Measurements from ENCODE around the gene RAP1GAP2. TPM values are rescaled to one million over a fixed set of nuclear protein-coding genes. Genes with fewer than 3 reads are reported as not detected.

Gene RAP1GAP2
- total and polyA plus RNA-seq, 5 donors = 29.7 to 62.1 (median 43.7) TPM

DNA sequence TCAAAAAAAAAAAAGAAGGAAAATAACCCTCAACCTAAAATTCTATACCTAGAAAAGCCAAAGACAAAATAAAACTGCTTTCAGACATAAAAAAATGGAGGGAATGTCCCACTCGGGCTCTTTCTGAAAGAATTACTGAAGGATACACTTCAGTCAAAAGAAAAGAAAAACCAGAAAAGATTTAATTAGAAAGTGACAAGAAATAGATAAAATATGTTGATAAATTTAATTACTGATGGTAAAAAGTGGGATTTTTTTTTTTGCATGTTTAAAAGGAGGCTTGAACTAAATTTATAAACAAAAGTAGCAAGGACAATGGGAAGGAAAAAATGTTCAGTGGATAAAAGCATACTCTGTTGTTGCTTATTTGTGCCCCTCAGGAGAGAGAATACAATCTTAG lies 178.1 kb downstream of the RAP1GAP2 start:
- intact Hi-C loops (cut with DNase I) = no loop called here
- Histone ChIP-seq H3K9me3 (ENCODE audit: control insufficient read depth, low read length) (no peaks in the 10 kb centered on the region), H3K27me3 (ENCODE audit: control insufficient read depth, insufficient read depth) (no peaks in the 10 kb centered on the region), H3K27ac (ENCODE audit: low read length) (no peak overlapping the region), H3K4me1 (ENCODE audit: control insufficient read depth, insufficient read depth, low read length) (no peaks in the 10 kb centered on the region), H3K4me3 (ENCODE audit: low read length) (no peak overlapping the region)
- DNase-seq (no peak), ATAC-seq (no peak)
- WGBS = 87% methylated on average over 1 of the region's 1 CpG

DNA sequence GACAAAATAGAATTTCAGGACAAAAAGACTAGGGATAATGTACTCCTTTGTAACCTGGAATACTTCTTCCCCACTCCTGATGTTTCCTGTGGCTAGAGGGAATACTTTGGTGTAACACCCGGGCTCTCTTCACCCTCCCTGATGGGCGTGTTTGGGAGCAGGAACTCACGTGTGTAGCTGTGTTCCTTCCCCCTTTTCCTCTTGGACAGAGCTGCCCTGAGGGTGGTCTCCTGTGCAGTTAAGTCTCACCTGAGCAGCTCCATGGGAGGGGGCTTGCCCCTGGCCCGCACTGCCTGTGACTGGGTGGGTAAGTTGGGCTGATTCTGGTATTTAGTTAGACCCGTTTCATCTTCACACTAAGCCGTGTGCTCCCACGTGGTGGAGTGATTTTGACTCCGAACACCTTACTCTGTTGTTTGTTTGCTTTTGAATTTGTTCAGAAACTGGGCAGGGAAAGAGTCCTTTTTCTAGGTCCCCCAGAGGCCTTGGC lies 179.3 kb downstream of the RAP1GAP2 start:
- Histone ChIP-seq H3K27ac (ENCODE audit: low read length) (no peak overlapping the region), H3K4me1 (ENCODE audit: control insufficient read depth, insufficient read depth, low read length) (no peaks in the 10 kb centered on the region), H3K9me3 (ENCODE audit: control insufficient read depth, low read length) (no peaks in the 10 kb centered on the region), H3K4me3 (ENCODE audit: low read length) (no peak overlapping the region), H3K27me3 (ENCODE audit: control insufficient read depth, insufficient read depth) (no peaks in the 10 kb centered on the region)
- intact Hi-C loops (cut with DNase I) = no loop called here
- DNase-seq (no peak), ATAC-seq (no peak)
- 80% methylated on average over 8 of the region's 8 CpGs for WGBS

DNA sequence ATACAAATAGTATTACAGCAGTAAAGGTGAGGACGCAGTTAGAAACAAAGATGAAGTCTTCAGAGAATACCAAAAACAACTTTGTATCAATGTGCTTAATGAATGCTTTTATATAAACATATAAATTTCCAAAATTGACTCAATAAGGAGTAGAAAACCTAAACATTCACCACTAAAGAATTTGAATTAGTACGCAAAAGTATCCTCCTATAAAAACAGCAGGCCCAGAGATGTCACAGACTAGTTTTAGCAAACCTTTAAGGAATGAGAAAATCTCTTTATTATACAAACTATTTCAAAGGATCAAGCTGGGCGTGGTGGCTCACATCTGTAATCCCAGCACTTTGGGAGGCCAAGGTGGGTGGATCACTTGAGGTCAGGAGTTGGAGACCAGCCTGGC lies 180.9 kb downstream of the RAP1GAP2 start:
- Histone ChIP-seq H3K27ac (ENCODE audit: low read length) (no peak overlapping the region), H3K27me3 (ENCODE audit: control insufficient read depth, insufficient read depth) (no peaks in the 10 kb centered on the region), H3K4me3 (ENCODE audit: low read length) (no peak overlapping the region), H3K9me3 (ENCODE audit: control insufficient read depth, low read length) (no peaks in the 10 kb centered on the region), H3K4me1 (ENCODE audit: control insufficient read depth, insufficient read depth, low read length) (peaks cover 4% of the 10 kb centered on the region)
- 96% methylated on average over 3 of the region's 3 CpGs for WGBS
- ATAC-seq (no peak), DNase-seq (no peak)
- intact Hi-C loops (cut with DNase I) = no loop called here

DNA sequence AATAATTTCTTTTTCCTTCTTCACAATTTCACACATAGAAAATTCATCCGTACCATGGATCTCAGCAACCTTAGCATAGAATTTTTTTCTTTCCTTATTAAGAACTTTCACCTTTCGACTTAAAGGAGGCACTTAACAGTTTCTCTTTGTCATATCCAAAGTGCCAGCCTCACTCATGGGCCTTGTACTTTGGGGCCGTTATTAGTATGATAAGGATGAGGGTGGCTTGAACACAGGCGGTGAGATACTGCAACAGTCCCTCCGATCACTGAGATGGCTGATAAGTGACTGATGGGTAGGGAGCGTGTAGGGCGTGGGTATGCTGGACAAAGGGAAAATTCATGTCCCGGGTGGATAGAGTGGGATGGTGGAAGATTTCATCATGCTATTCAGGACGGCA lies 181.9 kb downstream of the RAP1GAP2 start:
- Histone ChIP-seq H3K4me1 (ENCODE audit: control insufficient read depth, insufficient read depth, low read length) (peaks cover 4% of the 10 kb centered on the region), H3K27me3 (ENCODE audit: control insufficient read depth, insufficient read depth) (no peaks in the 10 kb centered on the region), H3K9me3 (ENCODE audit: control insufficient read depth, low read length) (no peaks in the 10 kb centered on the region), H3K27ac (ENCODE audit: low read length) (no peak overlapping the region), H3K4me3 (ENCODE audit: low read length) (no peak overlapping the region)
- intact Hi-C loops (cut with DNase I) = no loop called here
- DNase-seq (no peak), ATAC-seq (no peak)
- WGBS = 74% methylated on average over 9 of the region's 9 CpGs

DNA sequence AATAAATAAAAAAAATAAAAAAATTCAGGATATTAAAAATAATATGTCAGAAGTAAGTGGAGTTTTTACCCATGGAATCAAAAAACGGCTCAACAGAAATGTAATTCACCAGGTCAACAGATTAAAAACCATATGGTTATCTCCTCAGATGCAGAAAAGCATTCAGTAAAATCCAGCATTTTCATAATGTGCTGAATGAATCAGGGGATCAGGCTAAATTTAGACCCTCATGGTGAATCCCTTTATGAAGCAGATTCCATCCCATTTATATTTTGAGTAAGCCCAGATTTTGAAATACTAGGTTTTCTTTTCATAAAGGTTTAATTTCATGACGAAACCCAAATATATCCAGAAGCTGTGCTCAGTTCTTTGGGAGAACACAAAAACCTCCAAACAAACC lies 182.8 kb downstream of the RAP1GAP2 start:
- DNase-seq (no peak), ATAC-seq (no peak)
- Histone ChIP-seq H3K27me3 (ENCODE audit: control insufficient read depth, insufficient read depth) (no peaks in the 10 kb centered on the region), H3K4me1 (ENCODE audit: control insufficient read depth, insufficient read depth, low read length) (peaks cover 4% of the 10 kb centered on the region), H3K4me3 (ENCODE audit: low read length) (no peak overlapping the region), H3K27ac (ENCODE audit: low read length) (no peak overlapping the region), H3K9me3 (ENCODE audit: control insufficient read depth, low read length) (no peaks in the 10 kb centered on the region)
- intact Hi-C loops (cut with DNase I) = no loop called here
- WGBS = 93% methylated on average over 2 of the region's 2 CpGs

DNA sequence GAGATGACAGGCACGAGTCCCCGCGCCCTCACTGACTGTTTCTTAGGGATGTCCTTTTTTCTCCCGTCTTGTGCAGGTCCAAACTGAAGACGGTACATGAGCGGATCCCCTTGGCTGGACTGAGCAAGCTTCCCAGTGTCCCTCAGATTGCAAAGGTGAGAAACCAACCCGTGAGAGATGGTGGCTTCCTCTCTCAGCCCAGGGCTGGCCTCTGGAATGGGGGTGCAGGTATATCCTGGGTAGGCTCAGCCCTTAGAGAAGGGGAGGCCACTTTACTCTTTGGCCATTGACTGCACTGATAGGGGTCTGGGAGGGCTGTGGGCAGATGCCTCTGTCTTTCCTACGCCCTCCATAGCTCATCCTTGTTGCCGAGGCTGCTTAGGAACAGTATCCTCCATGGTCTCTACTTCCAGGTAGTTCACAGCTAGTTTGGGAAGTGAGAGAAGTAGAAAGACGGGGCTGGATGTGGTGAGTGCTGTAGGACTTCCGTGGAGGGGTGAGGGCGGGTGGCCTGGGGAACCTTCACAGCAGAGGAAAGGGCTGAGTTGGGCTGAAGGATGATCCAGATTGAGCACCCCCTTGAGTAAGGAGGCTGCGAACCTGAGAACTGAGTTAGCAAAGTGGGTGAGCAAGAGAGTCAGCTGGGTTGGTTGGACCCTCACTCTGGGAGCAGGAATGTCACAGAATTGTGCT lies 184.1 kb downstream of the RAP1GAP2 start:
- Histone ChIP-seq H3K27me3 (ENCODE audit: control insufficient read depth, insufficient read depth) (no peaks in the 10 kb centered on the region), H3K4me3 (ENCODE audit: low read length) (no peak overlapping the region), H3K4me1 (ENCODE audit: control insufficient read depth, insufficient read depth, low read length) (peaks cover 4% of the 10 kb centered on the region), H3K9me3 (ENCODE audit: control insufficient read depth, low read length) (no peaks in the 10 kb centered on the region), H3K27ac (ENCODE audit: low read length) (no peak overlapping the region)
- DNase-seq = no peak
- intact Hi-C loops (cut with DNase I) = no loop called here
- no peak for ATAC-seq
- 96% methylated on average over 13 of the region's 13 CpGs for WGBS

DNA sequence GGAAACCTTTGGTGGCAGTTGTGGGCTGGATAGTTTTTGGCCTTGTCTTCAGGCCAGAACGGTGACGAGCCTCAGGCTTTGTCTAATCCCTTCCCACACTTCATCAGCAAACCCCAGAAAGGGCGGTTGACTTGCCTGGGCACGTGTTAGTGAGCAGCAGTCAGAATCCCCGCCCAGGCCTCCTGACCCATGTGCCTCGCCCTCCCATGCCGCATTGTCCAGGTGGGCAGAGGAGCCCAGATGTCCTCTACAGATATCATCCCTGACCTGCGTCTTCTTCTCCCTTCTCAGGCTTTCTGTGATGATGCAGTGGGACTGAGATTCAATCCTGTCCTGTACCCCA lies 184.6 kb downstream of the RAP1GAP2 start:
- ATAC-seq (no peak), DNase-seq (no peak)
- 88% methylated on average over 8 of the region's 8 CpGs for WGBS
- no peaks in the 10 kb centered on the region for H3K9me3 ChIP-seq (ENCODE audit: control insufficient read depth, low read length)
- peaks cover 4% of the 10 kb centered on the region for H3K4me1 ChIP-seq (ENCODE audit: control insufficient read depth, insufficient read depth, low read length)
- no peak overlapping the region for H3K27ac ChIP-seq (ENCODE audit: low read length)
- intact Hi-C loops (cut with DNase I) = no loop called here
- H3K4me3 ChIP-seq (ENCODE audit: low read length) = no peak overlapping the region
- H3K27me3 ChIP-seq (ENCODE audit: control insufficient read depth, insufficient read depth) = no peaks in the 10 kb centered on the region

DNA sequence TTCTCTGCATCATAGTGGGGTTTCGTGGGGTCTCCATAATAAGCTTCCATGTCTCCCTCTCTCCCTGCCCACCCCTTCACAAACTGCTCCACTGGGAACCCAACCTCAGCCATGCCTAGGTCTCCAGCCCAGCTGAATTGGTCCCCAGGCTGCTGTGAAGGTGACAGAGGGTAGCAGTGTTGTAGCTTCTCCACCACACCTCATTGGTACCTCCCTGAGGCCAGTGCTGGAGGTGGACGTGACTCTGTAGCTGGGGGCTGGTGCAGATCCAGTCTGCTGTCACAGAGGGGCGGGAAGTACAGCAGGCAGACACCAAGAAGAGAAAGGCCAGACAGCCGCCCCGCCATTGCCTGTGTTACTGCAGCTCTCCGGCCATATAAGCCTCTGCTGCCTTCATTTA lies 185.1 kb downstream of the RAP1GAP2 start:
- DNase-seq (no peak), ATAC-seq (no peak)
- WGBS = 81% methylated on average over 6 of the region's 6 CpGs
- Histone ChIP-seq H3K4me3 (ENCODE audit: low read length) (no peak overlapping the region), H3K9me3 (ENCODE audit: control insufficient read depth, low read length) (no peaks in the 10 kb centered on the region), H3K4me1 (ENCODE audit: control insufficient read depth, insufficient read depth, low read length) (peaks cover 4% of the 10 kb centered on the region), H3K27me3 (ENCODE audit: control insufficient read depth, insufficient read depth) (no peaks in the 10 kb centered on the region), H3K27ac (ENCODE audit: low read length) (no peak overlapping the region)
- intact Hi-C loops (cut with DNase I) = no loop called here

DNA sequence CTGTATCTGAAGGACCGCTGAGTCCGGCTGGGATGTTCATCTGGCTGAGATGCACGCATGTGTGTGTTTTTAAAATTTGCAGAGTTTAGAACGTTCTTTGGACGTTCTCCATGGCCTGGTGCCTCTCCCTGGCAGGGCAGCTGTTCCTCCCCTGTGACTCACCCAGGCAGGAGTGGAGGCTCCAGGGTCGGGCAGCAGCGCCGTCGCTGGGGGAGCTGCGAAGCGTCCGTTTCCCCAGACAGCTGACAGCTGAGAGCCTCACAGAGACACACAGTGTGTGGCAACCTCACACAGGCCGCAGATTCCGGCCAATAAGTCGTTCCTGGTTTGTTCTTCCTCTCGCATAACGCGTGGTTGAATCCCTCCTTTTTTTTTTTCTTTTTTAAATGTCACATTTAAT lies 186.6 kb downstream of the RAP1GAP2 start:
- intact Hi-C loops (cut with DNase I) = no loop called here
- no peak overlapping the region for H3K4me3 ChIP-seq (ENCODE audit: low read length)

DNA sequence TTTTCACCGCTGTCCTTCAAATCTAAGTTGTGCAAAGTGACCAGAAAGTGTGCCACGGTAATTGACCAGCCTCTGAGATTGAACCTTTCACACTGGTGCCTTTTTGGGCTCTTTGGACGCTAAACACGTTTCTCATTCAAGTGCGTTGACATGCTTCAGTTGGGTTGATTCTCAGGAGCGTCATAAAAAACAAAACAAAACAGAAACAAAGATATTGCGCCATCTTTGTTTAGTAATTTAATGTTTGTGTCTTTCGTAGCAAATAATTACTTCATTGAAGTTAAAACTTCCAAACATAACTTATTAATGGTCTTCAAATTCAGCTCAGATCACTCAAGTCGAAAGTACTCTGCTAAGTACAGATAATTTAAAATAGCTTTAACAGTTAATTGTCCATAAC lies 187.0 kb downstream of the RAP1GAP2 start:
- Histone ChIP-seq H3K4me3 (ENCODE audit: low read length) (no peak overlapping the region), H3K27me3 (ENCODE audit: control insufficient read depth, insufficient read depth) (no peaks in the 10 kb centered on the region), H3K9me3 (ENCODE audit: control insufficient read depth, low read length) (no peaks in the 10 kb centered on the region), H3K4me1 (ENCODE audit: control insufficient read depth, insufficient read depth, low read length) (peaks cover 4% of the 10 kb centered on the region), H3K27ac (ENCODE audit: low read length) (no peak overlapping the region)
- no peak for DNase-seq
- ATAC-seq = no peak
- intact Hi-C loops (cut with DNase I) = no loop called here
- 65% methylated on average over 9 of the region's 9 CpGs for WGBS

More for the DNA sequence above, 186.6 kb downstream of the RAP1GAP2 start:
- peak; percentile 86 to 92 (median 92) for DNase-seq
- 49% methylated on average over 18 of the region's 18 CpGs for WGBS
- Histone ChIP-seq H3K27me3 (ENCODE audit: control insufficient read depth, insufficient read depth) (no peaks in the 10 kb centered on the region), H3K9me3 (ENCODE audit: control insufficient read depth, low read length) (no peaks in the 10 kb centered on the region), H3K4me1 (ENCODE audit: control insufficient read depth, insufficient read depth, low read length) (peaks cover 4% of the 10 kb centered on the region), H3K27ac (ENCODE audit: low read length) (no peak overlapping the region)
- ATAC-seq = peak; percentile 97 to 99

DNA sequence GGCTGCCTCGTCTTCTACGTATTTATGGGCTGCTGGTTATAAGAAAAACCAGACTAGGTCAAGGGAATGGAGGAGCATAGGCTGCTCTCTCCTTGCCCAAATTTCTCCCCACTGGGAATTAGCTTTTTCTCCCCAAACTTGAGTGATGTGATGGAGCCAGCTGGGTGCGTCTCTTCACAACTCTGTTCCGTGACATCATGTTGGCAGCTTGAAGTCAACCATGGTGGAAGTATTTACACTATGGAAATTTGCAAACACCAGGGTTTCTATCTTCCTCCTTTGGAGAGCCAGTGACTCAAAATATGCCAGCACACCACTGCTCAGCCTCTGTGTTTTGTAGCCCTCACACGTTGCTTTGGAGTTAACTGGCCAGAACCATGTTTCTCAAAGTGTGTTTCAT lies 189.1 kb downstream of the RAP1GAP2 start:
- intact Hi-C loops (cut with DNase I) = no loop called here
- WGBS = 85% methylated on average over 5 of the region's 5 CpGs

DNA sequence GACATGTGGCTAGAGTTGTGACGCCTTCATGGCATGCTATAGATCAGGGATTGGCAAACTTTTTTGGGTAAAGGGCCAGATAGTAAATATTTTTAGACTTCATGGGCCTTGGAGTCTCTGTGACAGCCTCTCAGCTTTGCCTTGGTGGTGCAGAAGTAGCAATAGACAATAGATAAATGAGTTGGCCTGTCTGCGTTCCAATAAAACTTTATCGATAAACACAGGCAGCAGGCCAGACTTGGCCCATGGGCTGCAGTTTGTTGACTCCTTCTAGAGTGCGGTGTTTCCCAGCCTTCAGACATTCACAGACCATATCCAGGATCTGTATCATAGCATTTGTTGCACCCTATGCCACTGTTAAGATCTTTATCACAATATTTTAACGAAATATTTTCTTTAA lies 190.7 kb downstream of the RAP1GAP2 start:
- no peak overlapping the region for H3K4me3 ChIP-seq (ENCODE audit: low read length)
- H3K27ac ChIP-seq (ENCODE audit: low read length) = no peak overlapping the region
- no peak for ATAC-seq
- no peaks in the 10 kb centered on the region for H3K4me1 ChIP-seq (ENCODE audit: control insufficient read depth, insufficient read depth, low read length)
- no peaks in the 10 kb centered on the region for H3K9me3 ChIP-seq (ENCODE audit: control insufficient read depth, low read length)
- H3K27me3 ChIP-seq (ENCODE audit: control insufficient read depth, insufficient read depth) = no peaks in the 10 kb centered on the region
- no peak for DNase-seq
- intact Hi-C loops (cut with DNase I) = no loop called here
- 91% methylated on average over 5 of the region's 5 CpGs for WGBS

More for the DNA sequence above, 189.1 kb downstream of the RAP1GAP2 start:
- H3K4me3 ChIP-seq (ENCODE audit: low read length) = no peak overlapping the region
- no peaks in the 10 kb centered on the region for H3K27me3 ChIP-seq (ENCODE audit: control insufficient read depth, insufficient read depth)
- DNase-seq (no peak), ATAC-seq (no peak)
- peaks cover 4% of the 10 kb centered on the region for H3K4me1 ChIP-seq (ENCODE audit: control insufficient read depth, insufficient read depth, low read length)
- H3K9me3 ChIP-seq (ENCODE audit: control insufficient read depth, low read length) = no peaks in the 10 kb centered on the region
- no peak overlapping the region for H3K27ac ChIP-seq (ENCODE audit: low read length)
